ENCODE data around the gene ACAD10.

The ACAD10 gene

DNA sequence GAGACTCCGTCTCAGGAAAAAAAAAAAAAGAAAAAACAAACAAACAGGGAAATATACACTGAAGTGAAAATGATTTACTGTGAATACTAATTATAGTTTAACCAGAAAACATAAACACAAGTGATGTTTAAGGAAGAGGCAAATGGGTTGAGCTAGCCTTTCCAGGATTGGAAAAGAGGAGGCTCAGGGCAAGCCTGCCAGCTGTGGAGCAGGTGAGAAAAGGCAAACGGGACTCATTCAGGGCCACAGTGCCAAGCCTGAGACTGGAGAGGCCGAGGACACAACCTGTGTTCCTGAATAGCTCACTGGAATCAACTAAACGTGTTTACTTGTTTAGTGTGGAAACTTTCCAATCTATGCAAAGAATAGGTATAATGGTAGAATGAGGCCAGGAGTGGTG lies 120.5 kb downstream of the ACAD10 start:
- H3K9ac ChIP-seq (ENCODE audit: low read length) = no peak overlapping the region
- no peaks in the 10 kb centered on the region for H3K4me1 ChIP-seq (ENCODE audit: control insufficient read depth, low read depth, low read length)
- H3K36me3 ChIP-seq (ENCODE audit: control insufficient read depth, low read depth, low read length) = peaks cover 14% of the 10 kb centered on the region
- H3K4me3 ChIP-seq (ENCODE audit: low read length) = no peak overlapping the region
- H3K27ac ChIP-seq (ENCODE audit: low read length) = no peak overlapping the region
- H3K9me3 ChIP-seq (ENCODE audit: control insufficient read depth, low read depth, low read length) = no peaks in the 10 kb centered on the region
- H3K27me3 ChIP-seq (ENCODE audit: control insufficient read depth, insufficient read depth, low read length) = no peaks in the 10 kb centered on the region
